ENCODE results near the gene ADAM23.

Gene ADAM23

GRCh38 chr2:206569470-206569869 is 126.1 kb downstream of the ADAM23 start:
- Histone ChIP-seq H3K9ac (ENCODE audit: low read length) (no peak overlapping the region), H3K79me2 (ENCODE audit: low read length) (no peaks in the 10 kb centered on the region), H3K36me3 (replicated peaks; ENCODE audit: low read depth, low read length) (peaks cover 2% of the 10 kb centered on the region), H3K4me1 (ENCODE audit: low read length) (no peaks in the 10 kb centered on the region), H3K4me3 (ENCODE audit: low read length) (no peak overlapping the region), H3K9me3 (ENCODE audit: insufficient read depth, low read length) (no peaks in the 10 kb centered on the region), H4K20me1 (ENCODE audit: insufficient read depth, low read length) (no peaks in the 10 kb centered on the region), H3K27me3 (ENCODE audit: low read depth, low read length) (no peaks in the 10 kb centered on the region), H2AFZ (ENCODE audit: low read depth, low read length) (no peak overlapping the region), H3K27ac (ENCODE audit: low read length) (no peak overlapping the region), H3K4me2 (ENCODE audit: low read length) (no peak overlapping the region)
- TF ChIP-seq, protein P1, sequence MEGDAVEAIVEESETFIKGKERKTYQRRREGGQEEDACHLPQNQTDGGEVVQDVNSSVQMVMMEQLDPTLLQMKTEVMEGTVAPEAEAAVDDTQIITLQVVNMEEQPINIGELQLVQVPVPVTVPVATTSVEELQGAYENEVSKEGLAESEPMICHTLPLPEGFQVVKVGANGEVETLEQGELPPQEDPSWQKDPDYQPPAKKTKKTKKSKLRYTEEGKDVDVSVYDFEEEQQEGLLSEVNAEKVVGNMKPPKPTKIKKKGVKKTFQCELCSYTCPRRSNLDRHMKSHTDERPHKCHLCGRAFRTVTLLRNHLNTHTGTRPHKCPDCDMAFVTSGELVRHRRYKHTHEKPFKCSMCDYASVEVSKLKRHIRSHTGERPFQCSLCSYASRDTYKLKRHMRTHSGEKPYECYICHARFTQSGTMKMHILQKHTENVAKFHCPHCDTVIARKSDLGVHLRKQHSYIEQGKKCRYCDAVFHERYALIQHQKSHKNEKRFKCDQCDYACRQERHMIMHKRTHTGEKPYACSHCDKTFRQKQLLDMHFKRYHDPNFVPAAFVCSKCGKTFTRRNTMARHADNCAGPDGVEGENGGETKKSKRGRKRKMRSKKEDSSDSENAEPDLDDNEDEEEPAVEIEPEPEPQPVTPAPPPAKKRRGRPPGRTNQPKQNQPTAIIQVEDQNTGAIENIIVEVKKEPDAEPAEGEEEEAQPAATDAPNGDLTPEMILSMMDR (IDR thresholded peaks at IDR 0.05; ENCODE audit: low read depth, low read length), result no peak
- no peak for TF ChIP-seq EZH2phosphoT487 (IDR thresholded peaks at IDR 0.05; ENCODE audit: low read depth)

- Histone ChIP-seq H3K27me3 (ENCODE audit: low read depth, low read length) (no peaks in the 10 kb centered on the region), H3K36me3 (replicated peaks; ENCODE audit: low read depth, low read length) (peaks cover 2% of the 10 kb centered on the region), H3K27ac (ENCODE audit: low read length) (no peak overlapping the region), H3K9ac (ENCODE audit: low read length) (no peak overlapping the region), H2AFZ (ENCODE audit: low read depth, low read length) (no peak overlapping the region), H3K4me1 (ENCODE audit: low read length) (no peaks in the 10 kb centered on the region), H3K9me3 (ENCODE audit: insufficient read depth, low read length) (no peaks in the 10 kb centered on the region), H3K4me3 (ENCODE audit: low read length) (no peak overlapping the region), H3K4me2 (ENCODE audit: low read length) (no peak overlapping the region), H3K79me2 (ENCODE audit: low read length) (no peaks in the 10 kb centered on the region), H4K20me1 (ENCODE audit: insufficient read depth, low read length) (no peaks in the 10 kb centered on the region)
- no peak for TF ChIP-seq EZH2phosphoT487 (IDR thresholded peaks at IDR 0.05; ENCODE audit: low read depth)
- TF ChIP-seq, protein P1 (IDR thresholded peaks at IDR 0.05; ENCODE audit: low read depth, low read length), result no peak
These were observed 126.9 kb downstream of the ADAM23 start for GRCh38 chr2:206570199-206570598.

- H4K20me1 ChIP-seq (ENCODE audit: insufficient read depth, low read length), result no peaks in the 10 kb centered on the region
- no peaks in the 10 kb centered on the region for H3K79me2 ChIP-seq (ENCODE audit: low read length)
- peaks cover 2% of the 10 kb centered on the region for H3K36me3 ChIP-seq (replicated peaks; ENCODE audit: low read depth, low read length)
- H3K4me1 ChIP-seq (ENCODE audit: low read length), result no peaks in the 10 kb centered on the region
- no peak overlapping the region for H2AFZ ChIP-seq (ENCODE audit: low read depth, low read length)
- no peak for TF ChIP-seq EZH2phosphoT487 (IDR thresholded peaks at IDR 0.05; ENCODE audit: low read depth)
- H3K27ac ChIP-seq (ENCODE audit: low read length), result no peak overlapping the region
- no peaks in the 10 kb centered on the region for H3K27me3 ChIP-seq (ENCODE audit: low read depth, low read length)
- H3K9me3 ChIP-seq (ENCODE audit: insufficient read depth, low read length), result no peaks in the 10 kb centered on the region
- no peak overlapping the region for H3K4me2 ChIP-seq (ENCODE audit: low read length)
- H3K4me3 ChIP-seq (ENCODE audit: low read length), result no peak overlapping the region
- no peak overlapping the region for H3K9ac ChIP-seq (ENCODE audit: low read length)
These were observed 129.4 kb downstream of the ADAM23 start for GRCh38 chr2:206572725-206573124.

- Histone ChIP-seq H4K20me1 (ENCODE audit: insufficient read depth, low read length) (no peaks in the 10 kb centered on the region), H2AFZ (ENCODE audit: low read depth, low read length) (no peak overlapping the region), H3K36me3 (replicated peaks; ENCODE audit: low read depth, low read length) (no peaks in the 10 kb centered on the region), H3K9me3 (ENCODE audit: insufficient read depth, low read length) (no peaks in the 10 kb centered on the region), H3K4me2 (ENCODE audit: low read length) (no peak overlapping the region), H3K27me3 (ENCODE audit: low read depth, low read length) (no peaks in the 10 kb centered on the region), H3K4me1 (ENCODE audit: low read length) (no peaks in the 10 kb centered on the region), H3K4me3 (ENCODE audit: low read length) (no peak overlapping the region), H3K27ac (ENCODE audit: low read length) (no peak overlapping the region), H3K79me2 (ENCODE audit: low read length) (no peaks in the 10 kb centered on the region), H3K9ac (ENCODE audit: low read length) (no peak overlapping the region)
- TF ChIP-seq, protein P1 (IDR thresholded peaks at IDR 0.05; ENCODE audit: low read depth, low read length), result no peak
- TF ChIP-seq EZH2phosphoT487 (IDR thresholded peaks at IDR 0.05; ENCODE audit: low read depth), result no peak
These were observed 130.5 kb downstream of the ADAM23 start for GRCh38 chr2:206573793-206574192.
